ENCODE data around the gene SLF2. TPM values are rescaled to one million over a fixed set of nuclear protein-coding genes. Genes with fewer than 3 reads are reported as not detected.
A peak's percentile ranks its signal among the peaks of the same experiment; 100 is the strongest.

The SLF2 gene
- total and polyA plus RNA-seq, 2 of the 13 experiments (the other 11 are each of a cell fraction or from before 2014, with no cell fraction given) = 12.2 to 48.1 TPM

- TF ChIP-seq CBX1 (IDR thresholded peaks at IDR 0.05; ENCODE audit: low read depth) = no peak
- no peak for TF ChIP-seq SIX1 (CRISPR knock-in tag; IDR thresholded peaks at IDR 0.05; ENCODE audit: borderline replicate concordance)
- no peak for TF ChIP-seq HOXA7 (CRISPR knock-in tag; IDR thresholded peaks at IDR 0.05)
- TF ChIP-seq ZBTB37 (CRISPR knock-in tag; IDR thresholded peaks at IDR 0.05) = no peak
- TF ChIP-seq MAFF (IDR thresholded peaks at IDR 0.05; ENCODE audit: low read depth, low read length) = no peak
- peak; percentile 6; the same call in 1 of the 2 replicates for TF ChIP-seq PHF8 (CRISPR knock-in tag; IDR thresholded peaks at IDR 0.05)
- no peak for TF ChIP-seq ZNF3 (CRISPR knock-in tag; IDR thresholded peaks at IDR 0.05)
- no peak for TF ChIP-seq PREB (CRISPR knock-in tag; IDR thresholded peaks at IDR 0.05)
- no peak for TF ChIP-seq PRDM15 (CRISPR knock-in tag; IDR thresholded peaks at IDR 0.05)
- no peak for TF ChIP-seq AFF4 (CRISPR knock-in tag; IDR thresholded peaks at IDR 0.05)
- TF ChIP-seq FOSL2 (CRISPR knock-in tag; IDR thresholded peaks at IDR 0.05) = peak; percentile 4; the same call in 1 of the 2 replicates
- TF ChIP-seq LRRFIP1 (CRISPR knock-in tag; conservative IDR thresholded peaks at IDR 0.05) = no peak
- TF ChIP-seq FOXP4 (CRISPR knock-in tag; IDR thresholded peaks at IDR 0.05) = peak; percentile 5; the same call in 1 of the 2 replicates
- no peak; the same call in 1 of the 2 replicates for TF ChIP-seq ZBTB7B (CRISPR knock-in tag; IDR thresholded peaks at IDR 0.05)
Measured at GRCh38 chr10:100998183-100998990, 85.6 kb downstream of the SLF2 start (continued).

Data from HepG2 (cell line).